ENCODE measurements around the gene MYOT. TPM values are rescaled to one million over a fixed set of nuclear protein-coding genes. Genes with fewer than 3 reads are reported as not detected.

Gene MYOT
- total RNA-seq, 1 donor from 2014 or later = not detected

DNA sequence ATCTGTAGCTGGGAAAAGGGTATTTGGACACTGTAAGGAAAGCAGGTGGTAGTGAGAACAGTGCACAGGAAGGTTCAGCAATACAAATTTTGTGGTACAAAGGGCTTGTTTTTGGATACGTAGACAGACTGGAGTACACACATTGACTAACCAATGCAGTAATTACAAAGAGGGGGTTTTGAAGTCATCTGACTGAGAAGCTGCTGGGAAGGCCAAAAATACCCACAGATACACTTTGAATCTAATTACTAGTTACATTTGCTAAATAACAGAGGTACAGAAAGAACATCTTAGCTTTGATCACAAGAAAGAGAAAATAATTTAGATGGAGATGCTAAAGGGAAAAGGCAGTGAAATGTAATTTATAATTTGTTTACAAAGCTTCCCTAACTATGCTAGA lies 67.5 kb downstream of the MYOT start:
- no peak overlapping the region for H3K4me3 Mint-ChIP-seq (ENCODE audit: low read depth)
- H3K27ac Mint-ChIP-seq = no peak overlapping the region
- no peak for DNase-seq (ENCODE audit: low spot score, unreplicated experiment)
- H3K36me3 Mint-ChIP-seq (ENCODE audit: insufficient read depth) = peaks cover 19% of the 10 kb centered on the region
- no peaks in the 10 kb centered on the region for H3K9me3 Mint-ChIP-seq (ENCODE audit: low read depth)
- no peaks in the 10 kb centered on the region for H3K4me1 Mint-ChIP-seq (ENCODE audit: low read depth)
- TF ChIP-seq, protein P1, sequence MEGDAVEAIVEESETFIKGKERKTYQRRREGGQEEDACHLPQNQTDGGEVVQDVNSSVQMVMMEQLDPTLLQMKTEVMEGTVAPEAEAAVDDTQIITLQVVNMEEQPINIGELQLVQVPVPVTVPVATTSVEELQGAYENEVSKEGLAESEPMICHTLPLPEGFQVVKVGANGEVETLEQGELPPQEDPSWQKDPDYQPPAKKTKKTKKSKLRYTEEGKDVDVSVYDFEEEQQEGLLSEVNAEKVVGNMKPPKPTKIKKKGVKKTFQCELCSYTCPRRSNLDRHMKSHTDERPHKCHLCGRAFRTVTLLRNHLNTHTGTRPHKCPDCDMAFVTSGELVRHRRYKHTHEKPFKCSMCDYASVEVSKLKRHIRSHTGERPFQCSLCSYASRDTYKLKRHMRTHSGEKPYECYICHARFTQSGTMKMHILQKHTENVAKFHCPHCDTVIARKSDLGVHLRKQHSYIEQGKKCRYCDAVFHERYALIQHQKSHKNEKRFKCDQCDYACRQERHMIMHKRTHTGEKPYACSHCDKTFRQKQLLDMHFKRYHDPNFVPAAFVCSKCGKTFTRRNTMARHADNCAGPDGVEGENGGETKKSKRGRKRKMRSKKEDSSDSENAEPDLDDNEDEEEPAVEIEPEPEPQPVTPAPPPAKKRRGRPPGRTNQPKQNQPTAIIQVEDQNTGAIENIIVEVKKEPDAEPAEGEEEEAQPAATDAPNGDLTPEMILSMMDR (IDR thresholded peaks at IDR 0.05; ENCODE audit: unreplicated experiment) = no peak
- no peaks in the 10 kb centered on the region for H3K27me3 Mint-ChIP-seq

DNA sequence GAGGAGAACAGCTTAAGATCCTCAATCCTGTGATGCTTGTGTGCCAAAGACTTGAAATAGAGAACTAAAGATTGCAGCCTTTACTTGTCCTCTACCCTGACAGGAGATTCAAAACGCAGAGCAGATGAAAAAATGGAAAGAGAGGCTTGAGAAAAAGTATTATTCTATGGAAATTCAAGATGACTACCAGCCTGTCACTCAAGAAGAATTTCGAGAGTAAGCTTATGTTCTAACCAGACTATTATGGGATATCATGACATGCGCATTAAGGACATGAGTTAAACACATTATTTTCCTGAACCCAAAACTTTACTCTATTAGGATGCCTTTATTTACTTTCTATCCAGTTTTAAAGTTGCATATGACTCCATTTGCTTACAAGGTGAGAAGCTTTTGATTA lies 68.0 kb downstream of the MYOT start:
- TF ChIP-seq, protein P1 (IDR thresholded peaks at IDR 0.05; ENCODE audit: unreplicated experiment) = no peak
- Mint-ChIP-seq H3K9me3 (ENCODE audit: low read depth) (no peaks in the 10 kb centered on the region), H3K36me3 (ENCODE audit: insufficient read depth) (peaks cover 22% of the 10 kb centered on the region), H3K27me3 (no peaks in the 10 kb centered on the region), H3K4me3 (ENCODE audit: low read depth) (no peak overlapping the region), H3K27ac (no peak overlapping the region), H3K4me1 (ENCODE audit: low read depth) (no peaks in the 10 kb centered on the region)
- DNase-seq (ENCODE audit: low spot score, unreplicated experiment) = no peak

Other genes starting within 250 kb of the MYOT start
- 32.1 and 34.7 TPM in 2 replicates for gene KLHL3, start 131.8 kb upstream of the MYOT start, total RNA-seq
- 81.0 and 82.6 TPM in 2 replicates for gene HNRNPA0, start 113.5 kb upstream of the MYOT start, total RNA-seq
- gene PKD2L2, start 21.6 kb downstream of the MYOT start, total RNA-seq = not detected in 2 replicates
- 59.8 and 62.1 TPM in 2 replicates for gene FAM13B, start 165.2 kb downstream of the MYOT start, total RNA-seq
- not detected in 2 replicates for gene WNT8A, start 216.2 kb downstream of the MYOT start, total RNA-seq

All from progenitor cell of endocrine pancreas (in vitro differentiated cells).